Measurements from ENCODE around the gene GALNTL6.
"Not testable (repeated sequence)": the region's sequence is repeated elsewhere in the genome, so short reads cannot be mapped to it uniquely, and the experiment has no call there.

GALNTL6 gene

GRCh38 chr4:172867835-172868234 lies 1054.6 kb downstream of the GALNTL6 start:
- no peak overlapping the region for H3K9ac ChIP-seq (ENCODE audit: low read length)
- no peak for DNase-seq (ENCODE audit: low read depth)
- H3K27me3 ChIP-seq (replicated peaks; ENCODE audit: control insufficient read depth, insufficient read depth, low read length): no peaks in the 10 kb centered on the region

DNA sequence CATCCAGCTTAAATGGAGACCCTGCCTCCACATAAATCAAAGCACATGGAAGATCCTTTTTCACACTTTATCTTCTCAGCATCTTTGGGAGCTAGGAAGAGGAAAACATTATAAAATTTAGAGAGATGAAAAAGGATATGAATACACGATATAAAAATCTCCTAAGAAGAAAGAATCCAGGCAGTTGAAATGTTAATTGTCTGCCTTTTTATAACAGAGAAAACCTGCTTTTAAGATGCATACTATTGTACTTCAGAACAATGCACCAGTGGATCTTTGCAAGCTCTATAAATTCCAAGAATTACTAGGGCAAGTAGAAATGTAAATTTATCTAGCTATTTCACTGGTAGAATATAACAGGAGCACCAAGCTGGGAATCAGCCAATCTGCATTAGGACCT lies 1055.1 kb downstream of the GALNTL6 start:
- peaks cover 7% of the 10 kb centered on the region for H3K4me1 ChIP-seq (ENCODE audit: control insufficient read depth, insufficient read depth, low read length)
- H3K4me3 ChIP-seq (ENCODE audit: low read length): no peak overlapping the region
- no peak overlapping the region for H3K9ac ChIP-seq (ENCODE audit: low read length)
- DNase-seq (ENCODE audit: low read depth): no peak
- no peaks in the 10 kb centered on the region for H3K27me3 ChIP-seq (replicated peaks; ENCODE audit: control insufficient read depth, insufficient read depth, low read length)
- no peaks in the 10 kb centered on the region for H3K36me3 ChIP-seq (ENCODE audit: control insufficient read depth, insufficient read depth, low read length, severe bottlenecking)
- H3K9me3 ChIP-seq (ENCODE audit: control insufficient read depth, low read length): no peaks in the 10 kb centered on the region

More at GRCh38 chr4:172867835-172868234, 1054.6 kb downstream of the GALNTL6 start:
- Histone ChIP-seq H3K9me3 (ENCODE audit: control insufficient read depth, low read length) (no peaks in the 10 kb centered on the region), H3K4me1 (ENCODE audit: control insufficient read depth, insufficient read depth, low read length) (peaks cover 7% of the 10 kb centered on the region), H3K36me3 (ENCODE audit: control insufficient read depth, insufficient read depth, low read length, severe bottlenecking) (no peaks in the 10 kb centered on the region), H3K4me3 (ENCODE audit: low read length) (no peak overlapping the region)

DNA sequence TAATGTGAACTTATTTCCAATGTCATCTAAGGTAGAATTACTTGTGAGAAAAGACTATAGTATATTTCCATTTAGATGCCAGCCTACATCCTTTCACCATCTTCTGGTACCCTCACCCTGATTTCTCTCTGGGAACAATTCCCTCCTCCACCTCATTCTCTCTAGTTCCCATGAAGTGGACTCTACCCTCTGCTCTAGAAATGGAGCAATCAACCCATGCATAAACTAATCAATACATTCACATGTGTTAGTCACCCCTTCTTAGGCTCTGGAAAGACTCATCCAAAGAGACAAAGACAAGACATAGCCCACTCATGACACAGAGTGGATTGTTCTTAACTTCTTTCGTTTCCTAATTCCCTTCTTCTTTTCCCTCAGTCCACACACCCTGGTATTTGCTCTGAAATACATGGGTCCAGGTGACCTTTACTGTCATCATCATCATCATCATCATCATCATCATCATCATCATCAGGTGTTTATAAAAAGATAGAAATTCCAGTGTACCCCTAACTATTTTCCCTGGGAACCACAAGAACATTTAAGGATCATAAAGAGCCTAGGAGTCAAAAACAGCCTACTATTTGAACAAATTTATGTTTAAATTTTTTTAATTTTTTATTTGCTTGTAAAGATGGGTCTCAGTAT lies 1056.5 kb downstream of the GALNTL6 start:
- peaks cover 6% of the 10 kb centered on the region for H3K4me1 ChIP-seq (ENCODE audit: control insufficient read depth, insufficient read depth, low read length)
- H3K36me3 ChIP-seq (ENCODE audit: control insufficient read depth, insufficient read depth, low read length, severe bottlenecking): no peaks in the 10 kb centered on the region
- DNase-seq (ENCODE audit: low read depth): no peak
- H3K9me3 ChIP-seq (ENCODE audit: control insufficient read depth, low read length): no peaks in the 10 kb centered on the region
- H3K9ac ChIP-seq (ENCODE audit: low read length): no peak overlapping the region
- no peak overlapping the region for H3K4me3 ChIP-seq (ENCODE audit: low read length)
- no peaks in the 10 kb centered on the region for H3K27me3 ChIP-seq (replicated peaks; ENCODE audit: control insufficient read depth, insufficient read depth, low read length)

- H3K4me1 ChIP-seq (ENCODE audit: control insufficient read depth, insufficient read depth, low read length): no peaks in the 10 kb centered on the region
- H3K36me3 ChIP-seq (ENCODE audit: control insufficient read depth, insufficient read depth, low read length, severe bottlenecking): no peaks in the 10 kb centered on the region
- H3K9me3 ChIP-seq (ENCODE audit: control insufficient read depth, low read length): no peaks in the 10 kb centered on the region
- no peak overlapping the region for H3K4me3 ChIP-seq (ENCODE audit: low read length)
- H3K27me3 ChIP-seq (replicated peaks; ENCODE audit: control insufficient read depth, insufficient read depth, low read length): no peaks in the 10 kb centered on the region
- DNase-seq (ENCODE audit: low read depth): no peak
- no peak overlapping the region for H3K9ac ChIP-seq (ENCODE audit: low read length)
Measured at GRCh38 chr4:172871381-172871780, 1058.2 kb downstream of the GALNTL6 start.

DNA sequence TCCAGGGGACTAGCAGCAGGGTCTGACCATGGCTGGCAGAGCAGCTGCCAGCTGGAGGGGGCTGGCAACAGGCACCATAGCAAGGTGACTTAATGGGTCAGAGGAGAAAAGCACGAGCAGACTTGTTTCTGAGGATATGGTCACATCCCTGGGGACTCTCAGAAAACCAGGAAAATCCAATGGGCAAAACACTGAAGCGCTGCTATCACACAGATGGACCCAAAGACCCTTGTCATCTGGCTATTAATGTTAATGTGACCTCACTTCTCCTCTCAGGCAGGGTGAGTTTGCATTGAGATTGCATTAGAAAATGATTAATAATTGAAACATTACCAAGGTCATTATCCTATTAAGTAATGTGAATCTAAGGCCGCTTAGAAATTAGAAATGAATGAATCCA lies 1061.7 kb downstream of the GALNTL6 start:
- Histone ChIP-seq H3K27me3 (replicated peaks; ENCODE audit: control insufficient read depth, insufficient read depth, low read length) (no peaks in the 10 kb centered on the region), H3K4me1 (ENCODE audit: control insufficient read depth, insufficient read depth, low read length) (no peaks in the 10 kb centered on the region)

DNA sequence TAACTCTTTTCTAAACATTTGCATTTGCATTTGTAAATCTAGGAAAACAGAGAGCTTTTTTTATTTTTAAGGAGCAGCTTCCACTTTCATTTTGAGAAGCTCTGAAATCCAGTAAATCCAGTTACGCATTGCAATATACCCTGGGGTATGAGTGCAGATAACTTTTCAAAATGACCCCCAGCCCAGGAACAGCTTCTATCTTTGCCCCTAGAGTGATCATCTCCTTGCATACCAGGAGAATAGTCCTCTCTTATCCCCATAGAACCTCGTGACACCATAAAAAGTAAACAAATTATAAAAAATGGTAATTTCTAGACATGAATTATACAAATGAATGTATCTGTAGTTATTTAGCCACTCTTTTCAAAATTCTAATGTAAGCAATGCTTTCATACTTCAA lies 1063.2 kb downstream of the GALNTL6 start:
- no peaks in the 10 kb centered on the region for H3K27me3 ChIP-seq (replicated peaks; ENCODE audit: control insufficient read depth, insufficient read depth, low read length)
- H3K4me1 ChIP-seq (ENCODE audit: control insufficient read depth, insufficient read depth, low read length): no peaks in the 10 kb centered on the region
- no peaks in the 10 kb centered on the region for H3K36me3 ChIP-seq (ENCODE audit: control insufficient read depth, insufficient read depth, low read length, severe bottlenecking)
- DNase-seq (ENCODE audit: low read depth): no peak
- no peak overlapping the region for H3K9ac ChIP-seq (ENCODE audit: low read length)
- H3K9me3 ChIP-seq (ENCODE audit: control insufficient read depth, low read length): no peaks in the 10 kb centered on the region
- H3K4me3 ChIP-seq (ENCODE audit: low read length): no peak overlapping the region

More for the DNA sequence above, 1061.7 kb downstream of the GALNTL6 start:
- Histone ChIP-seq H3K4me3 (ENCODE audit: low read length) (no peak overlapping the region), H3K36me3 (ENCODE audit: control insufficient read depth, insufficient read depth, low read length, severe bottlenecking) (no peaks in the 10 kb centered on the region), H3K9ac (ENCODE audit: low read length) (no peak overlapping the region), H3K9me3 (ENCODE audit: control insufficient read depth, low read length) (no peaks in the 10 kb centered on the region)
- DNase-seq (ENCODE audit: low read depth): no peak

DNA sequence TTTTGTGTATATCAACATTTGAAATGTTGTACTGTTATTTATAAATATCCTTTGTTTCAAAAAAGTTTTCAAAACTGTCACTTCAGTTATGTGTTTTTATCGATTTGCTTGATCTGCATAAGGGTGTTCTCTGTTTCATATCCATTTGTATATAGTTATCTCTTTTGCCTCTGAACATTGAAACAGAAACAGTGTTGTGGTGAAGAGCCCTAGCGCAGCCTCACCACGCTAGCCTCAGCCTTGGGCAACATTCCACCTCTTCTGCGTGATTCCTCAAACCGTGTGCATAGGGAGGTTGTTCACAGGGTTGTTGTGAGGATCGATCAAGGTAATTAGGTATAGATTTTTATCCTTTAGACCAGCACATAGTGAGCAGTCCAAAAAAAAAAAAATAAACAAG lies 1068.4 kb downstream of the GALNTL6 start:
- no peak for DNase-seq (ENCODE audit: low read depth)
- Histone ChIP-seq H3K9ac (ENCODE audit: low read length) (no peak overlapping the region), H3K4me1 (ENCODE audit: control insufficient read depth, insufficient read depth, low read length) (no peaks in the 10 kb centered on the region)

GRCh38 chr4:172887358-172887757 lies 1074.2 kb downstream of the GALNTL6 start:
- H3K4me1 ChIP-seq (ENCODE audit: control insufficient read depth, insufficient read depth, low read length); DNase-seq (ENCODE audit: low read depth); H3K27me3 ChIP-seq (replicated peaks; ENCODE audit: control insufficient read depth, insufficient read depth, low read length); H3K9ac ChIP-seq (ENCODE audit: low read length); H3K36me3 ChIP-seq (ENCODE audit: control insufficient read depth, insufficient read depth, low read length, severe bottlenecking); H3K4me3 ChIP-seq (ENCODE audit: low read length): not testable (repeated sequence)
- H3K9me3 ChIP-seq (ENCODE audit: control insufficient read depth, low read length): peaks cover 12% of the 10 kb centered on the region

More for the DNA sequence above, 1068.4 kb downstream of the GALNTL6 start:
- H3K9me3 ChIP-seq (ENCODE audit: control insufficient read depth, low read length): peaks cover 12% of the 10 kb centered on the region
- H3K27me3 ChIP-seq (replicated peaks; ENCODE audit: control insufficient read depth, insufficient read depth, low read length): no peaks in the 10 kb centered on the region
- H3K36me3 ChIP-seq (ENCODE audit: control insufficient read depth, insufficient read depth, low read length, severe bottlenecking): no peaks in the 10 kb centered on the region
- H3K4me3 ChIP-seq (ENCODE audit: low read length): no peak overlapping the region

- DNase-seq (ENCODE audit: low read depth): no peak
- H3K4me3 ChIP-seq (ENCODE audit: low read length): no peak overlapping the region
- H3K9me3 ChIP-seq (ENCODE audit: control insufficient read depth, low read length): peaks cover 12% of the 10 kb centered on the region
- H3K4me1 ChIP-seq (ENCODE audit: control insufficient read depth, insufficient read depth, low read length): no peaks in the 10 kb centered on the region
- no peaks in the 10 kb centered on the region for H3K27me3 ChIP-seq (replicated peaks; ENCODE audit: control insufficient read depth, insufficient read depth, low read length)
- H3K36me3 ChIP-seq (ENCODE audit: control insufficient read depth, insufficient read depth, low read length, severe bottlenecking): no peaks in the 10 kb centered on the region
- no peak overlapping the region for H3K9ac ChIP-seq (ENCODE audit: low read length)
Measured at GRCh38 chr4:172887959-172888358, 1074.8 kb downstream of the GALNTL6 start.

- DNase-seq (ENCODE audit: low read depth): no peak
- Histone ChIP-seq H3K4me1 (ENCODE audit: control insufficient read depth, insufficient read depth, low read length) (no peaks in the 10 kb centered on the region), H3K27me3 (replicated peaks; ENCODE audit: control insufficient read depth, insufficient read depth, low read length) (no peaks in the 10 kb centered on the region), H3K36me3 (ENCODE audit: control insufficient read depth, insufficient read depth, low read length, severe bottlenecking) (no peaks in the 10 kb centered on the region), H3K4me3 (ENCODE audit: low read length) (no peak overlapping the region), H3K9ac (ENCODE audit: low read length) (no peak overlapping the region), H3K9me3 (ENCODE audit: control insufficient read depth, low read length) (peaks cover 12% of the 10 kb centered on the region)
Measured at GRCh38 chr4:172892300-172892699, 1079.1 kb downstream of the GALNTL6 start.

DNA sequence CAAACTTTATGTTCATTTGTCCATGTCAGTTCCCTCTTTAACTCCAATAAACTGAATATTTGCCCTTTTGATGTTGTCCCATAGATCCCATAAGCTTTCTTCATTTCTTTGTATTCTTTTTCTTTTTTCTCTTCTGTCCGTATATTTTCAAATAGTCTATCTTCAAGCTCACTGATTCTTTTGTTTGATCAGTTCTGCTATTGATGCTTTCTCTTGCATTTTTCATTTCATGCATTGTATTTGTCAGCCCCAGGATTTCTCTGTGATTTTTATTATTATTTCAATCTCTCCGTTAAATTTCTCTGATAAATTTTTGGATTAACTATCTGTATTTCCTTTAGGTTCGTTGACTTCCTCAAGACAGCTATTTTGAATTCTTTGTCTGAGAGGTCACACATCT lies 1082.5 kb downstream of the GALNTL6 start:
- peaks cover 12% of the 10 kb centered on the region for H3K9me3 ChIP-seq (ENCODE audit: control insufficient read depth, low read length)
- H3K4me1 ChIP-seq (ENCODE audit: control insufficient read depth, insufficient read depth, low read length): no peaks in the 10 kb centered on the region
- no peak for DNase-seq (ENCODE audit: low read depth)
- no peaks in the 10 kb centered on the region for H3K27me3 ChIP-seq (replicated peaks; ENCODE audit: control insufficient read depth, insufficient read depth, low read length)
- no peaks in the 10 kb centered on the region for H3K36me3 ChIP-seq (ENCODE audit: control insufficient read depth, insufficient read depth, low read length, severe bottlenecking)
- H3K4me3 ChIP-seq (ENCODE audit: low read length): no peak overlapping the region
- H3K9ac ChIP-seq (ENCODE audit: low read length): no peak overlapping the region

- no peak overlapping the region for H3K4me3 ChIP-seq (ENCODE audit: low read length)
- no peaks in the 10 kb centered on the region for H3K36me3 ChIP-seq (ENCODE audit: control insufficient read depth, insufficient read depth, low read length, severe bottlenecking)
- no peak for DNase-seq (ENCODE audit: low read depth)
- no peak overlapping the region for H3K9ac ChIP-seq (ENCODE audit: low read length)
- no peaks in the 10 kb centered on the region for H3K4me1 ChIP-seq (ENCODE audit: control insufficient read depth, insufficient read depth, low read length)
- peaks cover 12% of the 10 kb centered on the region for H3K9me3 ChIP-seq (ENCODE audit: control insufficient read depth, low read length)
- no peaks in the 10 kb centered on the region for H3K27me3 ChIP-seq (replicated peaks; ENCODE audit: control insufficient read depth, insufficient read depth, low read length)
Measured at GRCh38 chr4:172897046-172897445, 1083.8 kb downstream of the GALNTL6 start.

Data from adipocyte (in vitro differentiated cells).